Duodenal mucosa (tissue), 2 donors: ENCODE results near the gene PKD2L1.

ENCODE experiments used
- H3K27ac ChIP-seq: one replicate; pipeline ENCODE4 v1.7.0; 2013; ENCODE audit warnings: low read depth, low read length
- H3K27me3 ChIP-seq, 2 donors: one replicate each; pipeline ENCODE4 v1.7.0; 2013; ENCODE audit warnings: low read length in 2 of 2, control low read depth in 1 of 2; ENCODE audit not compliant: insufficient read depth in 2 of 2, control insufficient read depth in 1 of 2
- H3K36me3 ChIP-seq, 2 donors: one replicate each; pipeline ENCODE4 v1.7.0; 2013; ENCODE audit warnings: low read length in 2 of 2, control low read depth in 1 of 2; ENCODE audit not compliant: insufficient read depth in 2 of 2, control insufficient read depth in 1 of 2
- H3K4me1 ChIP-seq, 2 donors: one replicate each; pipeline ENCODE4 v1.7.0; 2013; ENCODE audit warnings: low read length in 2 of 2, control low read depth in 1 of 2; ENCODE audit not compliant: insufficient read depth in 2 of 2, control insufficient read depth in 1 of 2
- H3K4me3 ChIP-seq, 2 donors: one replicate each; pipeline ENCODE4 v1.7.0; 2013; ENCODE audit warnings: low read length in 2 of 2, low read depth in 1 of 2
- H3K9ac ChIP-seq, 2 donors: one replicate each; pipeline ENCODE4 v1.7.0; 2013; ENCODE audit warnings: low read length in 2 of 2, low read depth in 1 of 2
- H3K9me3 ChIP-seq, 2 donors: one replicate each; pipeline ENCODE4 v1.7.0; 2013; ENCODE audit warnings: low read length in 2 of 2, control low read depth in 1 of 2; ENCODE audit not compliant: control insufficient read depth in 1 of 2

Gene PKD2L1

DNA sequence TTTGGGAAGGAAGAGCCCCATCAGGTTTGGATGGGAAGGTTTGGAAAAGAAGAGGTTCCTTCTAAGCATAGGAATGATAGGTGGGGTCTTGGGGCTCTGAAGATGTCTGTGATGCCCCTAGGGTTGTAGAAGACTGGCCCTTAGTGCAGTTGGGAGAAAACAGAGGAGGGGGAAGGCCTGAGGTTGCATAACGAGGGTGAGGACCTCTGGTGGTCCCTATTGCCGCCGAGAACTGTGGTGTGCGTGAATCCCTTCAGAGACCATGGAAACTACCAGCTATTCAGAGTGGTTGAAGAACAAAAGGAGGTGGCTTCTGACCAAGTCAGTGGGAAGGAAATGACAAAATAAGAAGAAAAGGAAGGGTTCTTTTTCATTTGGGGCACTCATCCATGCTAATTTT, 3.1 kb upstream of the PKD2L1 start:
- no peaks in the 10 kb centered on the region for H3K4me1 ChIP-seq
- H3K4me3 ChIP-seq = no peak overlapping the region
- no peaks in the 10 kb centered on the region for H3K9me3 ChIP-seq
- no peak overlapping the region for H3K27ac ChIP-seq
- no peaks in the 10 kb centered on the region for H3K36me3 ChIP-seq
- peaks cover 0 to 5% of the 10 kb centered on the region in 2 donors for H3K27me3 ChIP-seq
- H3K9ac ChIP-seq = no peak overlapping the region

DNA sequence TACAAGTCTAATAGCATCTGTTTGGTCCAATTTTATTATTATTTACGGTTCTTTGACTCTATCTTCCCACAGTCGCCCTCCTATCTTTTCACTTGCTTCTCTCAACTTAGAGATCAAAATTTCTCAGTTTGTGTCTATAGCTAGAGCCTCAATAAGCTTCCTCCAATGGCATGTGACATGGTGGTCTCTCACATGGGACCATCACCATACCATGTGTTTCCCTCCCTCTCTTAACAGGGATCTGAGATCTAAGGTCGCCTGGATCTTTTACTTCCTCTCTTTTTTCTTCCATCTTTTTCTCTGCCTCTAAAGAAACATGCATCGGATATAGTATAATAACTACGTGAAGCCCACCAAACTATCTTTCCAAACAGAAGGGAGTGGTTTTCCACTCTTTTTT, 1.8 kb downstream of the PKD2L1 start:
- peaks cover 10 to 13% of the 10 kb centered on the region in 2 donors for H3K4me1 ChIP-seq
- H3K4me3 ChIP-seq = no peak overlapping the region
- H3K9ac ChIP-seq = no peak overlapping the region
- H3K36me3 ChIP-seq = no peaks in the 10 kb centered on the region
- H3K9me3 ChIP-seq = no peaks in the 10 kb centered on the region
- no peak overlapping the region for H3K27ac ChIP-seq
- peaks cover 0 to 5% of the 10 kb centered on the region in 2 donors for H3K27me3 ChIP-seq

DNA sequence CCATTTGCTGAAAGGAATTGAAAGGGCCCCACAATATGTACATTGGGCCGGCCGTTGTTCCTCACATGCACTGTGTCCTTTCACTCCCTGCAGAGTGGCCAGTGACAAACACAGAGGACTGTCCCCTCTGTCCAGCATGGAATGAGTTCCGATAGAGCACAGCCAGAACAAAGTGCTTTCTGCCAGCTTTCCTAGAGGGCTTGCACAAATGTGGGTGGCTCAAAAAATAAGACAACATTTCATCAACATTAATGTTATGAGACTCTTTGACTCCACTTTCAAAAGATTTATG, 2.4 kb downstream of the PKD2L1 start:
- H3K4me1 ChIP-seq = peaks cover 10 to 13% of the 10 kb centered on the region in 2 donors
- H3K4me3 ChIP-seq = no peak overlapping the region
- no peak overlapping the region for H3K9ac ChIP-seq
- H3K27ac ChIP-seq = no peak overlapping the region
- H3K9me3 ChIP-seq = no peaks in the 10 kb centered on the region
- peaks cover 0 to 5% of the 10 kb centered on the region in 2 donors for H3K27me3 ChIP-seq
- no peaks in the 10 kb centered on the region for H3K36me3 ChIP-seq

DNA sequence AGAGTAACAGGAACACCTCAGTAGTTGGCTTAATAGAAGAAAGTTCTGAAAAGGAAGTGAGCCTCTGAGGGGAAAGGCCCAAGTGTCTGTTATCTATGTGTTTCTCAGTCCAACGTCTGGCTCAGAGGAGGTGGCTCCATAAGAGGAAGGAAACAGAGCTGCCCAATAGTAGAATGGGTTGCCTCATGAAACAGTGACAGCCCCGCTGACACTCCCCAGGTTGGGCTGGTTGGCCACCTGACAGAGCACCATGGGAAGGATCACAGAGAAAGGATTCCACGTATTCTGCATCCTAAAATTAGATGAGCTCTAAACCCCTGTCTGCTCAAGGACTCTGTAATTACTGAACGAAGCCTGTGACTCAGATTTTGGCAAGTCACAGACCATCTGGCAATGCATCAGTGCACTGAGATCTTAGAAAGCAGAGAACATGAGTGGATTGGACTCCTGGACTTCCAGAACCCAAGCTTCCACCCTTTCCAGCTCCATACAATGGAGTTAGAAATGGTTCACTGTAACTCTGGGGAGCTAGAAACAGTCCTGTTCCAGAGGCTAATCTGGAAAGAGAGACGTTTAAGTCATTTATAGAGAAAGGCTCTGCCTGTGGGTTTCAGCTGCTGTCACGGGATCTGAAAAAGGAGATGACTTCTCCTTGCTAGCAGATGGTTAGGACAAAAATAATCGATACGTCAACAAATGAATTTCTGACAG, 2.9 kb downstream of the PKD2L1 start:
- Histone ChIP-seq H3K9ac (no peak overlapping the region), H3K36me3 (no peaks in the 10 kb centered on the region), H3K27me3 (peaks cover 0 to 5% of the 10 kb centered on the region in 2 donors), H3K27ac (no peak overlapping the region), H3K4me1 (peaks cover 10 to 13% of the 10 kb centered on the region in 2 donors), H3K4me3 (no peak overlapping the region), H3K9me3 (no peaks in the 10 kb centered on the region)

DNA sequence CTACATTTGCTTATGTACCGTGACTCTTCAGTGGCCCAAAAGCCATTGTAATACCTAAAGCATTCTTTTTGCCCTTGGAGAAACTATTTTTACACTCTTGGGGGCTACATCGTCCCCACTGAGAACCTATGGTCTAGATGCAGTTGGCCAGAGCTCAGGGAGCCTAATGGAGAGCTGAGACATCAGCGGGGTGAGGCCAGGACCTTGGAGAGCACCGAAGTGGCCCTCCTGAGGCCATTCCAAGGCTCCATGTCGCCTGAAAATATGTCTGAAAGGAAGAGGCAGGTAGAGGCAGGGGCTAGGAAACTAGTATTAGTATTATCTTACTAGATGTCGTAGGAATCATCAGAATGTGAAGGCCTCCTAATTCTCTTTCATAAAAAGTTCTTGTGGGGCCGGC, 4.9 kb downstream of the PKD2L1 start:
- no peaks in the 10 kb centered on the region for H3K36me3 ChIP-seq
- H3K4me3 ChIP-seq = no peak overlapping the region
- no peak overlapping the region for H3K27ac ChIP-seq
- peaks cover 0 to 5% of the 10 kb centered on the region in 2 donors for H3K27me3 ChIP-seq
- H3K4me1 ChIP-seq = peaks cover 10 to 13% of the 10 kb centered on the region in 2 donors
- H3K9me3 ChIP-seq = no peaks in the 10 kb centered on the region
- H3K9ac ChIP-seq = no peak overlapping the region

DNA sequence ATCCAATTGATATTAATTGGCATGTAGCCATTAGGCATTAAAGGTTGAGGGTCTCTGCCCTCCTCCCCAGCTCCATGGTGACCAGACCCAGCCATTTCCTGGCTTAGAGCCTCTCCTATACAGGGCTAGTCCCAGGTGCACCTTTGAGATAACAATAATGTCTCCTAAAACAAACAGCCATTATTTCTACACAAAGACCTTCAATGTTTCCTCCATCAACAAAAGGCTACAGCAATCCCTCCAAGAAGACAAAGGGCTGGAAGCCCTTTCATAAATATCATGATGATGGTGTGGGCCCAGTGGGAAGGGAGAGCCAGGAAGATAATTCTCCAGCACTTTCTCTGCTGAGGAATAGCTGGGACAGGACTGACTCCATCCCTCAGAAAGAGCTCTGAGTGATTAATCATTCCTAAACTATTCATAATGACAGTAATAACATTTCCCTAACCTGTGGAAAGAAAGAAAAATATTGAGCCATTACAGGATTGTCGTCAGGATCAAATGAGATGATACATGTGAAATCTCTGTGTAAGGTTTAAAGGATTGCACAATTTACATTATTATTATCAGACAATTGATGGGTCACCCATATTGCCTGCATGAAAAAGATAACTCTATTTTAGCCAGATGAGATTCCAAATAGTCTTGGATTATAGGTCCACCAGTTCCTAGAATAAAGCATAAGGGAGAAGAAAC, 10.2 kb downstream of the PKD2L1 start:
- H3K4me1 ChIP-seq = no peaks in the 10 kb centered on the region
- no peaks in the 10 kb centered on the region for H3K36me3 ChIP-seq
- no peak overlapping the region for H3K9ac ChIP-seq
- no peak overlapping the region for H3K4me3 ChIP-seq
- peaks cover 0 to 4% of the 10 kb centered on the region in 2 donors for H3K27me3 ChIP-seq
- no peak overlapping the region for H3K27ac ChIP-seq
- H3K9me3 ChIP-seq = no peaks in the 10 kb centered on the region

DNA sequence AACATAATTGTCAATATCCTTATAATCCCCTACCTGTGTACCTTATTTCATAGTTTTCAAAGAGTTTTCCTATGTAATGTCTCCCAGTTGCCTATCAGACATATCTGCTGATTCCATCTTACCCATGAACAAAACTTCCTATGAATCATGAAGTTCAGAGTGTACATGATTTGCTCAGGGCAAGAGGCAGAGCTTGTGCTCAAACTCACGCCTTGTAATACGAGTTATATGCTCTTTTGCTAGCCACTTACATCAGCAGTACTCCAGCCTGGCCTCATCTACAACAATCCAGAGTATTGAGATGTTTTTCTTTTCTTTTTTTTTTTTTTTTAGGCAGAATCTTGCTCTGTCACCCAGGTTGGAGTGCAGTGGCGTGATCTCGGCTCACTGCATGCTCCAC, 11.8 kb downstream of the PKD2L1 start:
- H3K9ac ChIP-seq = no peak overlapping the region
- H3K36me3 ChIP-seq = no peaks in the 10 kb centered on the region
- no peaks in the 10 kb centered on the region for H3K4me1 ChIP-seq
- no peak overlapping the region for H3K27ac ChIP-seq
- no peak overlapping the region for H3K4me3 ChIP-seq
- no peaks in the 10 kb centered on the region for H3K9me3 ChIP-seq
- H3K27me3 ChIP-seq = peaks cover 3 to 4% of the 10 kb centered on the region in 2 donors

DNA sequence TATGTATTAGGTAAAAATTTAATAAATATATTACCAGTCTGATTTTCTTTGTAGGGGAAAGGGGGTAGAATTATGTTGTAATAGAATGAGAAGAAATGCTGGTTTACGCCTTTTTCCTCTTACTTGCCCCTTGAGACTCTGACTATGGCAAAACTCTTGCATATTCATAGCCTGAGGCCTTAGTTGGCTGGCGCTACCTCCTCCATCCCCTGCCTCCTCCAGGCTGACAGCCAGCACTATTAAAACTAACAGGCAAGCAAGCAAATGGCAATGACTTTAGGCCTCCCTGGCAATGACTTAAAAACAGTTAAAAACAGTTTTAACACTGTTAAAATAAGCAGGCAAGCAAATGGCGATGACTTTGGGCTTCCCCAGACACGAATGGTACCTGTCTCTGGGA, 14.4 kb downstream of the PKD2L1 start:
- Histone ChIP-seq H3K27me3 (peaks cover 3 to 4% of the 10 kb centered on the region in 2 donors), H3K27ac (no peak overlapping the region), H3K9me3 (no peaks in the 10 kb centered on the region), H3K4me1 (peaks cover 0 to 14% of the 10 kb centered on the region in 2 donors), H3K9ac (no peak overlapping the region), H3K4me3 (no peak overlapping the region), H3K36me3 (no peaks in the 10 kb centered on the region)

DNA sequence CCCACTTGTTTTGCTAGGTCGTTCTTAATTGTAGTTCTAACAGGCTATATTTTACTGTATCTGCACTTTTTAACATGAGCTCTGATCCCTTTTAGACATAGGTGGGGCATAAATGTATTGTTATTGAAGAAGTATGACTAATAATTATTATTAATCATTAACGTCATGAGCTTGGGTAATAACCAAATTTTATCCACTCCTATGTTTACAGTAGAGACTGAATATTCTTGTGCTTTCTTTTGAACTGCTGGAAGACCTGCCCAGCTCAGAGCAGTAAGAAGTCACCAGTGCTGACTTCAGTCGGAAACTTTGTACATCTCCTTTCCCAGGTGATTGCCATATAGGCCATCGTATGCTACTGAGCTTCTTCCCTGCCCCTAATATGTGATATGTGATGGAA, 18.7 kb downstream of the PKD2L1 start:
- H3K9ac ChIP-seq = no peak overlapping the region
- peaks cover 3 to 4% of the 10 kb centered on the region in 2 donors for H3K27me3 ChIP-seq
- no peak overlapping the region for H3K27ac ChIP-seq
- H3K36me3 ChIP-seq = no peaks in the 10 kb centered on the region
- H3K9me3 ChIP-seq = no peaks in the 10 kb centered on the region
- H3K4me1 ChIP-seq = peaks cover 0 to 14% of the 10 kb centered on the region in 2 donors
- no peak overlapping the region for H3K4me3 ChIP-seq

DNA sequence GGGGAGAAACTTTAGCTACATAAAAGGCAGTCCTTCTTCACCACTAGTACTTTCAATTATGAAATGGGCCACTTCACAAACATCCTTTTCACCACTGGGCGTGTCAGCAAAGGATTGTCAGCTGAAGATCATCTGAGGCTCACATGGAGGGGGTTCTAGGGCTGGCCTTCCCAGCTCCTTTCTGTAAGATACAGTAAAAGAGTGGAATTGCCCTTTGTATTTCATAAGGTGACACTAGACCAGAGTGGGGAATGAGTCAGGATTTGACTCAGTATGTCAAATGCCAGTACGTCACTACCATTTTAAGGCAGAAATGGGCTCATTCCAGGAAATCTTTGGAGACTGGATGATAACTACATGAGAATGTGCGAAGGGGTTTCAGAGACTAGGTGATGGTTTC, 22.3 kb downstream of the PKD2L1 start:
- no peaks in the 10 kb centered on the region for H3K27me3 ChIP-seq
- no peaks in the 10 kb centered on the region for H3K9me3 ChIP-seq
- H3K4me3 ChIP-seq = no peak overlapping the region
- peaks cover 0 to 13% of the 10 kb centered on the region in 2 donors for H3K4me1 ChIP-seq
- no peaks in the 10 kb centered on the region for H3K36me3 ChIP-seq
- H3K27ac ChIP-seq = no peak overlapping the region
- no peak overlapping the region for H3K9ac ChIP-seq
